Measurements from ENCODE around the gene CCND3.

CCND3 gene

GRCh38 chr6:41917528-41917927 is 24.1 kb downstream of the CCND3 start:
- no peak for DNase-seq

- no peak for DNase-seq
Measured at GRCh38 chr6:41914869-41915530, 26.6 kb downstream of the CCND3 start.

- DNase-seq = no peak
Measured at GRCh38 chr6:41914343-41914742, 27.3 kb downstream of the CCND3 start.

GRCh38 chr6:41909727-41910126 is 31.9 kb downstream of the CCND3 start:
- no peak for DNase-seq

GRCh38 chr6:41901882-41902519 is 39.6 kb downstream of the CCND3 start:
- DNase-seq = no peak

GRCh38 chr6:41900861-41901260 is 40.7 kb downstream of the CCND3 start:
- DNase-seq = no peak

GRCh38 chr6:41896281-41896680 is 45.3 kb downstream of the CCND3 start:
- DNase-seq = no peak

- DNase-seq = peak; percentile 44
Measured at GRCh38 chr6:41895300-41896233, 46.0 kb downstream of the CCND3 start, which contains the start of gene USP49. Gene USP49, minus strand, starts transcription at chr6:41895375. Its CDS starts 88,392 bp downstream, at chr6:41806983.

GRCh38 chr6:41894366-41895299 is 47.0 kb downstream of the CCND3 start:
- DNase-seq = peak; percentile 21

- no peak for DNase-seq
Measured at GRCh38 chr6:41892921-41893564, 48.6 kb downstream of the CCND3 start.

GRCh38 chr6:41887331-41887751 is 54.3 kb downstream of the CCND3 start:
- DNase-seq = no peak

- no peak for DNase-seq
Measured at GRCh38 chr6:41885930-41886329, 55.7 kb downstream of the CCND3 start.

GRCh38 chr6:41884957-41885356 is 56.7 kb downstream of the CCND3 start:
- DNase-seq = no peak

Measured in NCI-H1436 treated with DMSO at 0.1 percent for 48 hours (cell line).